ENCODE results near the gene ETFA.

Gene ETFA

GRCh38 chr15:76234337-76234889 is 76.9 kb downstream of the ETFA start:
- no peaks in the 10 kb centered on the region for H3K4me1 ChIP-seq (ENCODE audit: insufficient read depth, low read length, severe bottlenecking)
- H3F3A ChIP-seq (ENCODE audit: insufficient read depth, low read length): no peaks in the 10 kb centered on the region
- H2AFZ ChIP-seq (ENCODE audit: low read length): no peak overlapping the region
- H3K4me3 ChIP-seq (ENCODE audit: low read depth, low read length, poor library complexity, severe bottlenecking): no peak overlapping the region
- no peak for TF ChIP-seq EZH2 (IDR thresholded peaks at IDR 0.05; ENCODE audit: borderline replicate concordance, low read length)
- no peak for TF ChIP-seq CTCF (IDR thresholded peaks at IDR 0.05; ENCODE audit: low read length)
- H3K36me3 ChIP-seq (ENCODE audit: insufficient read depth, low read length): peaks cover 7% of the 10 kb centered on the region; the same call in 1 of the 2 replicates
- H4K20me1 ChIP-seq (ENCODE audit: insufficient read depth, low read length): no peaks in the 10 kb centered on the region
- no peaks in the 10 kb centered on the region for H3K9me3 ChIP-seq (ENCODE audit: low read length)
- no peak overlapping the region for H3K27ac ChIP-seq (ENCODE audit: low read depth, low read length, poor library complexity, severe bottlenecking)
- no peak overlapping the region for H3K4me2 ChIP-seq (ENCODE audit: low read length)
- H3K27me3 ChIP-seq (ENCODE audit: insufficient read depth, low read length): no peaks in the 10 kb centered on the region
- H3K79me2 ChIP-seq (ENCODE audit: insufficient read depth, low read length): no peaks in the 10 kb centered on the region
- H3K9me2 ChIP-seq (ENCODE audit: low read depth, low read length): no peaks in the 10 kb centered on the region
- no peak overlapping the region for H3K9ac ChIP-seq (ENCODE audit: low read length)

- no peak overlapping the region for H2AFZ ChIP-seq (ENCODE audit: low read length)
- no peak for TF ChIP-seq EZH2 (IDR thresholded peaks at IDR 0.05; ENCODE audit: borderline replicate concordance, low read length)
- TF ChIP-seq CTCF (IDR thresholded peaks at IDR 0.05; ENCODE audit: low read length): no peak
- H3K27ac ChIP-seq (ENCODE audit: low read depth, low read length, poor library complexity, severe bottlenecking): no peak overlapping the region
These were observed 77.3 kb downstream of the ETFA start for GRCh38 chr15:76233921-76234320.

GRCh38 chr15:76229266-76229665 is 82.0 kb downstream of the ETFA start:
- TF ChIP-seq CTCF (IDR thresholded peaks at IDR 0.05; ENCODE audit: low read length) (no peak), EZH2 (IDR thresholded peaks at IDR 0.05; ENCODE audit: borderline replicate concordance, low read length) (no peak)
- Histone ChIP-seq H3K27ac (ENCODE audit: low read depth, low read length, poor library complexity, severe bottlenecking) (no peak overlapping the region), H3K4me1 (ENCODE audit: insufficient read depth, low read length, severe bottlenecking) (no peaks in the 10 kb centered on the region), H3K79me2 (ENCODE audit: insufficient read depth, low read length) (no peaks in the 10 kb centered on the region), H3K27me3 (ENCODE audit: insufficient read depth, low read length) (no peaks in the 10 kb centered on the region), H3K4me3 (ENCODE audit: low read depth, low read length, poor library complexity, severe bottlenecking) (no peak overlapping the region), H3K9ac (ENCODE audit: low read length) (no peak overlapping the region), H3F3A (ENCODE audit: insufficient read depth, low read length) (no peaks in the 10 kb centered on the region), H2AFZ (ENCODE audit: low read length) (no peak overlapping the region), H3K36me3 (ENCODE audit: insufficient read depth, low read length) (peaks cover 32% of the 10 kb centered on the region), H3K9me2 (ENCODE audit: low read depth, low read length) (no peaks in the 10 kb centered on the region), H4K20me1 (ENCODE audit: insufficient read depth, low read length) (no peaks in the 10 kb centered on the region), H3K9me3 (ENCODE audit: low read length) (no peaks in the 10 kb centered on the region), H3K4me2 (ENCODE audit: low read length) (no peak overlapping the region)

More at GRCh38 chr15:76233921-76234320, 77.3 kb downstream of the ETFA start:
- Histone ChIP-seq H4K20me1 (ENCODE audit: insufficient read depth, low read length) (no peaks in the 10 kb centered on the region), H3K36me3 (ENCODE audit: insufficient read depth, low read length) (peaks cover 11% of the 10 kb centered on the region; the same call in 1 of the 2 replicates), H3K9me2 (ENCODE audit: low read depth, low read length) (no peaks in the 10 kb centered on the region), H3K27me3 (ENCODE audit: insufficient read depth, low read length) (no peaks in the 10 kb centered on the region), H3F3A (ENCODE audit: insufficient read depth, low read length) (no peaks in the 10 kb centered on the region), H3K9ac (ENCODE audit: low read length) (no peak overlapping the region), H3K9me3 (ENCODE audit: low read length) (no peaks in the 10 kb centered on the region), H3K4me3 (ENCODE audit: low read depth, low read length, poor library complexity, severe bottlenecking) (no peak overlapping the region), H3K79me2 (ENCODE audit: insufficient read depth, low read length) (no peaks in the 10 kb centered on the region), H3K4me1 (ENCODE audit: insufficient read depth, low read length, severe bottlenecking) (no peaks in the 10 kb centered on the region), H3K4me2 (ENCODE audit: low read length) (no peak overlapping the region)

Measured in OCI-LY1 (cell line).